IMR-90 (cell line): ENCODE measurements around the gene DDX24. TPM values are rescaled to one million over a fixed set of nuclear protein-coding genes. Genes with fewer than 3 reads are reported as not detected.

ENCODE experiments used
- ATAC-seq: fragments of 200-7000 bp; cut with Tn5 transposase; 2 replicates; pipeline ENCODE4 v1.9.1; 2020; ENCODE audit warnings: low read depth, mild to moderate bottlenecking, moderate library complexity
- BruUV-seq: library from RNA; stranded (reverse); fragments of 400-500 nt; replicated peaks from 2 replicates; lab custom pipeline; 2021; lab: Mats Ljungman, UMichigan
- CTCF ChIA-PET: fragments of 300-600 bp; formaldehyde crosslinking; extraction: SDS; loops from one replicate; lab custom pipeline; 2021; ENCODE audit warnings: antibody characterized with exemption; lab: Yijun Ruan, JAX
- POLR2A ChIA-PET: fragments of 300-600 bp; sonication (Branson Sonifier 250); formaldehyde crosslinking; loops from one replicate; lab custom pipeline; 2022; ENCODE audit warnings: antibody characterized with exemption; ENCODE audit not compliant: unreplicated experiment; lab: Charles Lee
- DNase-seq: peaks from one replicate; pipeline ENCODE4 v3.0.0; 2013
- H2AFZ ChIP-seq: replicated peaks from 2 replicates; pipeline ENCODE3; 2013; ENCODE audit warnings: low read length, mild to moderate bottlenecking; ENCODE audit not compliant: poor library complexity
- H2AK5ac ChIP-seq: 2 replicates; pipeline ENCODE4 v1.6.1; 2013; ENCODE audit warnings: low read depth, low read length, inconsistent platforms
- H2AK9ac ChIP-seq: replicated peaks from 2 replicates; pipeline ENCODE3; 2013; ENCODE audit warnings: mild to moderate bottlenecking, low read depth, low read length, moderate library complexity; ENCODE audit not compliant: poor library complexity
- H2BK120ac ChIP-seq: 2 replicates; pipeline ENCODE4 v1.6.1; 2013; ENCODE audit warnings: low read depth, low read length, inconsistent platforms
- H2BK15ac ChIP-seq: 3 replicates; pipeline ENCODE4 v1.6.1; 2013; ENCODE audit warnings: low read depth, low read length, inconsistent platforms
- H2BK20ac ChIP-seq: 2 replicates; pipeline ENCODE4 v1.6.1; 2013; ENCODE audit warnings: low read depth, mild to moderate bottlenecking, inconsistent platforms, low read length, moderate library complexity
- H2BK5ac ChIP-seq: 2 replicates; pipeline ENCODE4 v1.6.1; 2013; ENCODE audit warnings: mild to moderate bottlenecking, low read depth, low read length, inconsistent platforms; ENCODE audit not compliant: poor library complexity, severe bottlenecking
- H3K14ac ChIP-seq: replicated peaks from 2 replicates; pipeline ENCODE4 v1.6.1; 2013; ENCODE audit warnings: low read depth, low read length, inconsistent platforms
- H3K18ac ChIP-seq: 2 replicates; pipeline ENCODE4 v1.6.1; 2013; ENCODE audit warnings: low read depth, low read length, control low read depth
- H3K23ac ChIP-seq: 2 replicates; pipeline ENCODE4 v1.6.1; 2013; ENCODE audit warnings: low read depth, low read length, inconsistent platforms
- H3K27ac ChIP-seq: 2 replicates; pipeline ENCODE4 v1.5.1; 2013; ENCODE audit warnings: mild to moderate bottlenecking, control low read depth, low read length; ENCODE audit not compliant: insufficient read depth
- H3K27me3 ChIP-seq: 2 replicates; pipeline ENCODE4 v1.6.1; 2013; ENCODE audit warnings: low read length; ENCODE audit not compliant: control insufficient read depth, insufficient read depth
- H3K36me3 ChIP-seq: 2 replicates; pipeline ENCODE4 v1.6.1; 2013; ENCODE audit warnings: low read length, mixed read lengths; ENCODE audit not compliant: control insufficient read depth, insufficient read depth
- H3K4ac ChIP-seq: 2 replicates; pipeline ENCODE4 v1.6.1; 2013; ENCODE audit warnings: low read depth, low read length, inconsistent platforms
- H3K4me1 ChIP-seq: 2 replicates; pipeline ENCODE4 v1.6.1; 2013; ENCODE audit warnings: low read length, mixed read lengths; ENCODE audit not compliant: control insufficient read depth, insufficient read depth
- H3K4me2 ChIP-seq: 2 replicates; pipeline ENCODE4 v1.6.1; 2013; ENCODE audit warnings: low read depth, mild to moderate bottlenecking, control low read depth, low read length, moderate library complexity
- H3K4me3 ChIP-seq: 2 replicates; pipeline ENCODE4 v1.5.1; 2013; ENCODE audit warnings: low read depth, mild to moderate bottlenecking, control low read depth, low read length, moderate library complexity; ENCODE audit not compliant: insufficient read depth
- H3K56ac ChIP-seq: 2 replicates; pipeline ENCODE4 v1.6.1; 2013; ENCODE audit warnings: low read length, inconsistent platforms; ENCODE audit not compliant: insufficient read depth; ENCODE audit errors: extremely low read depth
- H3K79me1 ChIP-seq, 2 experiments: 2 replicates each; pipeline ENCODE4 v1.6.1; 2013; ENCODE audit warnings: low read length in 2 of 2, inconsistent platforms in 1 of 2, low read depth in 1 of 2
- H3K9ac ChIP-seq: 2 replicates; pipeline ENCODE4 v1.6.1; 2013; ENCODE audit warnings: low read depth, low read length, control low read depth
- H3K9me1 ChIP-seq: 2 replicates; pipeline ENCODE4 v1.6.1; 2013; ENCODE audit warnings: low read length, inconsistent platforms; ENCODE audit not compliant: insufficient read depth
- H3K9me3 ChIP-seq: 2 replicates; pipeline ENCODE4 v1.6.1; 2013; ENCODE audit warnings: low read length; ENCODE audit not compliant: control insufficient read depth, insufficient read depth
- H4K20me1 ChIP-seq: 2 replicates; pipeline ENCODE4 v1.6.1; 2013; ENCODE audit warnings: low read length, inconsistent platforms; ENCODE audit not compliant: insufficient read depth
- H4K5ac ChIP-seq: 2 replicates; pipeline ENCODE4 v1.6.1; 2013; ENCODE audit warnings: mild to moderate bottlenecking, low read depth, low read length, control low read depth
- H4K8ac ChIP-seq, 2 experiments: 2 replicates each; pipeline ENCODE4 v1.6.1; 2013; ENCODE audit warnings: low read depth in 2 of 2, low read length in 2 of 2, control low read depth in 1 of 2, inconsistent platforms in 1 of 2
- H4K91ac ChIP-seq: 2 replicates; pipeline ENCODE4 v1.6.1; 2013; ENCODE audit warnings: low read depth, low read length, inconsistent platforms; ENCODE audit not compliant: insufficient read depth
- CEBPB ChIP-seq: IDR thresholded peaks from 2 replicates; pipeline ENCODE4 v1.6.1; 2012; ENCODE audit warnings: low read depth, low read length, improper control_type of control experiment
- WGBS, 2 experiments: methylation state at CpG; one replicate each; pipeline versions ENCODE4 v1.1.5 to v1.1.7; 2013; ENCODE audit warnings: missing lambda C conversion rate in 2 of 2; ENCODE audit not compliant: insufficient read length in 1 of 2; ENCODE audit errors: extremely low coverage in 2 of 2; 5-methylcytosine and 5-hydroxymethylcytosine counted together
- dilution Hi-C: fragments of 300-500 bp; cut with HindIII; formaldehyde crosslinking; loops from one replicate; pipeline ENCODE4 v1.14.3; 2018; ENCODE audit warnings: low sequenced_read_pairs; ENCODE audit not compliant: unreplicated experiment
- in situ Hi-C: fragments of 300-500 bp; cut with MboI; formaldehyde crosslinking; loops from 3 replicates; pipeline ENCODE4 v1.14.3; 2019; ENCODE audit warnings: low sequenced_read_pairs, inconsistent platforms, mixed read lengths
- intact Hi-C: fragments of 100-400 bp; cut with micrococcal nuclease; formaldehyde crosslinking; loops from 2 replicates; pipeline ENCODE4 v1.10.0; 2022
- polyA plus RNA-seq, 3 experiments: library from polyadenylated mRNA; depleted of rRNA; stranded (reverse); fragments of >200 nt; gene quantifications; 2 replicates each; pipeline ENCODE4 v1.2.3, GENCODE V29; 2012; ENCODE audit warnings: low replicate concordance in 1 of 3
- total RNA-seq: library from RNA; depleted of rRNA; stranded (reverse); fragments of >200 nt; gene quantifications from 2 replicates; pipeline ENCODE4 v1.2.3, GENCODE V29; 2012

Gene DDX24
- total and polyA plus RNA-seq, 2 of the 4 experiments (the other 2 are of a cell fraction): 134 to 155 TPM

- in situ Hi-C loops: no loop called here
- H3K4me1 ChIP-seq: no peaks in the 10 kb centered on the region
- TF ChIP-seq CEBPB: no peak
- no peak overlapping the region for H3K56ac ChIP-seq
- no TSS peak for BruUV-seq
- no peak overlapping the region for H2BK120ac ChIP-seq
- no peaks in the 10 kb centered on the region for H3K9me3 ChIP-seq
- H2AFZ ChIP-seq: no peak overlapping the region
- H4K8ac ChIP-seq: no peak overlapping the region
- no peak overlapping the region for H4K91ac ChIP-seq
- H2AK5ac ChIP-seq: no peak overlapping the region
- H3K9me1 ChIP-seq: no peaks in the 10 kb centered on the region
- H3K23ac ChIP-seq: no peak overlapping the region
- no peak overlapping the region for H3K27ac ChIP-seq
- no peak overlapping the region for H2AK9ac ChIP-seq
- H3K27me3 ChIP-seq: peaks cover 32% of the 10 kb centered on the region; the same call in 1 of the 2 replicates
- H2BK20ac ChIP-seq: no peak overlapping the region
- dilution Hi-C loops: no loop called here
- WGBS, 2 experiments: 58% methylated on average over 2 of the region's 6 CpGs; no CpG with 5 or more reads in 1 of the 2 experiments
- H3K36me3 ChIP-seq: no peaks in the 10 kb centered on the region
- no peaks in the 10 kb centered on the region for H4K20me1 ChIP-seq
- no peak for ATAC-seq
- no peak overlapping the region for H4K5ac ChIP-seq
- CTCF ChIA-PET: interaction anchor here (0.8 kb wide), 1 partner anchor 71 kb away, joined by 4 read pairs; no protein-coding TSS in a partner anchor
- H3K18ac ChIP-seq: no peak overlapping the region
- no peak overlapping the region for H3K14ac ChIP-seq
- H3K79me1 ChIP-seq: no peaks in the 10 kb centered on the region
- intact Hi-C loops: no loop called here
- H3K4me2 ChIP-seq: no peak overlapping the region
- DNase-seq: no peak
- no peak overlapping the region for H3K4me3 ChIP-seq
- H2BK5ac ChIP-seq: no peak overlapping the region
- H3K4ac ChIP-seq: no peak overlapping the region
- H2BK15ac ChIP-seq: no peak overlapping the region
- H3K9ac ChIP-seq: no peak overlapping the region
- POLR2A ChIA-PET: interaction anchor here (1.0 kb wide), 1 partner anchor 119 kb away, joined by 12 read pairs; the partner anchor contains the start of gene IFI27L2
Measured at GRCh38 chr14:94010625-94011024, 70.4 kb downstream of the DDX24 start.
